Measurements from ENCODE around the gene PKN3. TPM values are rescaled to one million over a fixed set of nuclear protein-coding genes. Genes with fewer than 3 reads are reported as not detected.

Gene PKN3
- total and polyA plus RNA-seq, 8 donors: 2.5 to 11.0 (median 3.9) TPM

DNA sequence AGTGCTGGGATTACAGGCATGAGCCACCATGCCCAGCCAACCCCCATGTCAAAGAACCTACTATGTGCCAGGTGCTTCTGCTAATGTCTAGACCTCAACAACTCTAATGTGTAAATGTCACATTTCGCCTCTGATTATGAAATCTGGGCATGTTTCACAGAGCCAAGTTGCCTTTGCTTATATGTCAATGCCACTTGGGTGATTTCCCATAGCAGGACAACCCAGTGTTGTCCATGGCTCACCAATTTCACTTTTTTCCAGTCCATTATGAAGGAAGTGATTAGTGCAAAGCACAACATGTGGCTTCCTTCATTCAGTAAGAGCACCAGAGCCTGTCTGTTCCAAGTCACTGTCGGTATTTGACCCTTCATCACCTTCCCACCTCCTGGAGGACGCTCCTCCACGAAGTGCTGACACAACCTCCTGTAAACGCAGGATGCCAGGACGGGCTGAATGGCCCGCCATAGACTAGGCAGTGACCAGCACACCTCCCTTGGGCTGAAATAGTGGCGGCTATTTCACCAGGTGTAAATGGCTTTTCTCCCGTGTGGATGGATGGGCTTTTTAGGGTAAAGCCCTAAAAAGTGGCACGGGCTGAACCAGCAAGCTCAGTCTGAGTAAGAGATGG, 962 bp upstream of the PKN3 start:
- Histone ChIP-seq H3K9me3 (no peaks in the 10 kb centered on the region), H3K27me3 (no peaks in the 10 kb centered on the region), H3K4me1 (peaks cover 0 to 6% (median 0%) of the 10 kb centered on the region in 3 donors), H3K27ac (no peak overlapping the region), H3K36me3 (no peaks in the 10 kb centered on the region), H3K4me3 (no peak overlapping the region)
- FAIRE-seq: no peak
- no peak for TF ChIP-seq CTCF (IDR thresholded peaks at IDR 0.05)
- WGBS, 2 donors: 51 to 67% methylated on average over 10 of the region's 10 CpGs
- peak; percentile 7 to 17 (median 12) for ATAC-seq
- DNase-seq: peak in 2 of 6 donors; percentile 35 to 45
- intact Hi-C loops (cut with DNase I): no loop called here

GRCh38 chr9:128702949-128703615, 779 bp downstream of the PKN3 start:
- WGBS, 2 donors: 15 to 21% methylated on average over 38 to 55 of the region's 55 CpGs
- ATAC-seq: peak; percentile 5 to 35 (median 15)
- TF ChIP-seq CTCF (IDR thresholded peaks at IDR 0.05): no peak
- Histone ChIP-seq H3K9me3 (no peaks in the 10 kb centered on the region), H3K4me3 (peak overlapping the region; percentile 57 to 87 (median 71)), H3K36me3 (no peaks in the 10 kb centered on the region), H3K4me1 (peaks cover 0 to 6% (median 0%) of the 10 kb centered on the region in 3 donors), H3K27me3 (no peaks in the 10 kb centered on the region), H3K27ac (peak overlapping the region; percentile 25 to 71 (median 40))
- DNase-seq: peak in 2 of 6 donors; percentile 47 to 79
- no peak for FAIRE-seq
- intact Hi-C loops (cut with DNase I): no loop called here

GRCh38 chr9:128703616-128704355, 1.5 kb downstream of the PKN3 start:
- DNase-seq: peak in 3 of 6 donors; percentile 49 to 62 (median 60)
- H3K27ac ChIP-seq: peak overlapping the region in 2 of 4 donors; percentile 22 to 71
- 84 to 87% methylated on average over 31 of the region's 31 CpGs for WGBS, 2 donors

DNA sequence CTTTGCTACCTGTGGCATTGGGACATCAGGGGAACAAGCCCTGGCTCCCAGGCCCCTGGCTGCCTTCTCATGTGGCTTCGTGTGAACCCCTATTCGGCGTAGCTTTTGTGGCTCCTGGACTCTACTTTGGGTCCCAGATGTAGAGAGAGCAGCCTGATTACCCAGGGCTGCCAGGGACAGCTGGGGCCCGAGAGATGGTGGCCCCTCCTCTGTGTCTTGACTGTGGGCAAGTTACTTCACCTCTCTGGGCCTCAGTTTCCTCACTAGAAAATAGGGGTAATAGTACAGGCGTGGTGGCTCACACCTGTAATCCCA, 2.0 kb downstream of the PKN3 start:
- WGBS, 2 donors: 93 to 95% methylated on average over 5 of the region's 5 CpGs

More at GRCh38 chr9:128703616-128704355, 1.5 kb downstream of the PKN3 start:
- no peak for FAIRE-seq
- peaks cover 0 to 6% (median 0%) of the 10 kb centered on the region in 3 donors for H3K4me1 ChIP-seq
- no peak for TF ChIP-seq CTCF (IDR thresholded peaks at IDR 0.05)
- intact Hi-C loops (cut with DNase I): no loop called here
- peak overlapping the region in 1 of 4 donors; percentile 87 for H3K4me3 ChIP-seq
- no peaks in the 10 kb centered on the region for H3K36me3 ChIP-seq
- no peak for ATAC-seq
- no peaks in the 10 kb centered on the region for H3K27me3 ChIP-seq
- no peaks in the 10 kb centered on the region for H3K9me3 ChIP-seq

More for the DNA sequence above, 2.0 kb downstream of the PKN3 start:
- no peak for FAIRE-seq
- no peak for ATAC-seq
- H3K4me1 ChIP-seq: peaks cover 0 to 6% (median 0%) of the 10 kb centered on the region in 3 donors
- peak in 1 of 6 donors; percentile 13 for DNase-seq
- no peak for TF ChIP-seq CTCF (IDR thresholded peaks at IDR 0.05)
- no peaks in the 10 kb centered on the region for H3K36me3 ChIP-seq
- intact Hi-C loops (cut with DNase I): no loop called here
- H3K4me3 ChIP-seq: no peak overlapping the region
- no peaks in the 10 kb centered on the region for H3K27me3 ChIP-seq
- H3K27ac ChIP-seq: peak overlapping the region in 1 of 4 donors; percentile 22
- H3K9me3 ChIP-seq: no peaks in the 10 kb centered on the region

Data from pancreas (tissue), 10 donors.